Measurements from ENCODE around the gene SLC25A22.

DNA sequence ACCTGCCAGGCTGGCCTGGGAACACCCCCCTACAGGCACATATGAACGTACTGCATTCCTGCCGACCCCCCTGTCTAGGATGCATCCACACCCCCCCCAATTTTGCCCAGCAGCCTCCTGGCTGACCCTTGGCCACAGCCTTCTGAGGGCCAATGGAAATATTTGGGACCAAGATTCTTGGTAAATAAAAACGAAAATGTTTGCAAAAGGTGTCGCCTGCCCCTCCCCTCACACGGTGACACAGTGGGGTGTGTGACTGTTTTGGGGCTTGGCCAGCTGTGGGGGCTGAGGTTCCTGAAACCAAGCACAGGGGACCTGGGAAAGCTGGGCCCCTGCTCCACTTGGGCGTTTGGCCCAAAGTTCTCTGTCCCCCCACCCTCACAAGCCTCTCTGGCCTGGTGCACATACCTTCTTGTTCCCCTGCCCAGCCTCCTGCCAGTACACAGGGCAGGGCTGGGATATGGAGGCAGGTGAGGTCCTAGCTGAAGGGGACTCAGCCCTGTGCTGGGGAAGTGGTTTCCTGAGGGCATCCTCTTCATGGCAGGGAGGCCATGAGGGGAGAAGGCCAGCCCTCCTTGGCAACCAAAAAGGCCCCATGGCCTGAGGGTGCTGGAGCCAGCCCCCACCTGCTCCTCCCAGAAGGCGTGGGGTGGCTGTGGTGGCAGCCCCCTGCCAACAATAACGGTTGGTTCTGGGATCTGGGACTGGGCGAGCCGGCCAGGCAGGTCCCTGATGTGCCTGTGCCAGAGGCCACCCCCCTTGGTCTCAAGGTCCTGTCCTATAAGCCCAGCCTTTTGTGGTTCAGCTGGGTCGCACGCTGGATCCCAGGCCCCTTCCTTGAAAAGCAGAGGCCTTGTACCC, 27.5 kb upstream of the SLC25A22 start:
- TF ChIP-seq, protein P1, sequence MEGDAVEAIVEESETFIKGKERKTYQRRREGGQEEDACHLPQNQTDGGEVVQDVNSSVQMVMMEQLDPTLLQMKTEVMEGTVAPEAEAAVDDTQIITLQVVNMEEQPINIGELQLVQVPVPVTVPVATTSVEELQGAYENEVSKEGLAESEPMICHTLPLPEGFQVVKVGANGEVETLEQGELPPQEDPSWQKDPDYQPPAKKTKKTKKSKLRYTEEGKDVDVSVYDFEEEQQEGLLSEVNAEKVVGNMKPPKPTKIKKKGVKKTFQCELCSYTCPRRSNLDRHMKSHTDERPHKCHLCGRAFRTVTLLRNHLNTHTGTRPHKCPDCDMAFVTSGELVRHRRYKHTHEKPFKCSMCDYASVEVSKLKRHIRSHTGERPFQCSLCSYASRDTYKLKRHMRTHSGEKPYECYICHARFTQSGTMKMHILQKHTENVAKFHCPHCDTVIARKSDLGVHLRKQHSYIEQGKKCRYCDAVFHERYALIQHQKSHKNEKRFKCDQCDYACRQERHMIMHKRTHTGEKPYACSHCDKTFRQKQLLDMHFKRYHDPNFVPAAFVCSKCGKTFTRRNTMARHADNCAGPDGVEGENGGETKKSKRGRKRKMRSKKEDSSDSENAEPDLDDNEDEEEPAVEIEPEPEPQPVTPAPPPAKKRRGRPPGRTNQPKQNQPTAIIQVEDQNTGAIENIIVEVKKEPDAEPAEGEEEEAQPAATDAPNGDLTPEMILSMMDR (IDR thresholded peaks at IDR 0.05) = no peak
- TF ChIP-seq POLR2AphosphoS5 (IDR thresholded peaks at IDR 0.05; ENCODE audit: insufficient read depth in 1 of 2, low read depth in 1 of 2) = no peak
- TF ChIP-seq POLR2A (IDR thresholded peaks at IDR 0.05) = no peak
